Gastroesophageal sphincter (tissue), 3 donors: ENCODE results near the gene STAT2.

Source experiments
- EP300 ChIP-seq: sonication (generic); formaldehyde crosslinking; IDR thresholded peaks from one replicate; pipeline ENCODE4 v1.6.1; 2017; ENCODE audit warnings: antibody characterized with exemption, mild to moderate bottlenecking
- POLR2A ChIP-seq, 2 donors: fragments of 450-650 bp; IDR thresholded peaks; one replicate each; pipeline ENCODE4 v1.6.1; 2017; ENCODE audit warnings: antibody characterized with exemption in 2 of 2, mild to moderate bottlenecking in 2 of 2, moderate library complexity in 1 of 2
- TF ChIP-seq, protein P1 (sequence below), 4 experiments: fragments of 200-600 bp in 2 of 4; fragments of 450-650 bp in 2 of 4; sonication (generic) in 1 of 4; IDR thresholded peaks; one replicate each; pipeline ENCODE4 v1.5.1; 2017 to 2019; ENCODE audit warnings: antibody characterized with exemption in 4 of 4, mild to moderate bottlenecking in 2 of 4, moderate library complexity in 2 of 4

- TF ChIP-seq, protein P1, sequence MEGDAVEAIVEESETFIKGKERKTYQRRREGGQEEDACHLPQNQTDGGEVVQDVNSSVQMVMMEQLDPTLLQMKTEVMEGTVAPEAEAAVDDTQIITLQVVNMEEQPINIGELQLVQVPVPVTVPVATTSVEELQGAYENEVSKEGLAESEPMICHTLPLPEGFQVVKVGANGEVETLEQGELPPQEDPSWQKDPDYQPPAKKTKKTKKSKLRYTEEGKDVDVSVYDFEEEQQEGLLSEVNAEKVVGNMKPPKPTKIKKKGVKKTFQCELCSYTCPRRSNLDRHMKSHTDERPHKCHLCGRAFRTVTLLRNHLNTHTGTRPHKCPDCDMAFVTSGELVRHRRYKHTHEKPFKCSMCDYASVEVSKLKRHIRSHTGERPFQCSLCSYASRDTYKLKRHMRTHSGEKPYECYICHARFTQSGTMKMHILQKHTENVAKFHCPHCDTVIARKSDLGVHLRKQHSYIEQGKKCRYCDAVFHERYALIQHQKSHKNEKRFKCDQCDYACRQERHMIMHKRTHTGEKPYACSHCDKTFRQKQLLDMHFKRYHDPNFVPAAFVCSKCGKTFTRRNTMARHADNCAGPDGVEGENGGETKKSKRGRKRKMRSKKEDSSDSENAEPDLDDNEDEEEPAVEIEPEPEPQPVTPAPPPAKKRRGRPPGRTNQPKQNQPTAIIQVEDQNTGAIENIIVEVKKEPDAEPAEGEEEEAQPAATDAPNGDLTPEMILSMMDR (IDR thresholded peaks at IDR 0.05), result no peak
- TF ChIP-seq EP300, result no peak
- TF ChIP-seq POLR2A (IDR thresholded peaks at IDR 0.05), result no peak
Observed at GRCh38 chr12:56298828-56299227, 61.1 kb downstream of the STAT2 start.
